ENCODE measurements around the gene TMEM51.

DNA sequence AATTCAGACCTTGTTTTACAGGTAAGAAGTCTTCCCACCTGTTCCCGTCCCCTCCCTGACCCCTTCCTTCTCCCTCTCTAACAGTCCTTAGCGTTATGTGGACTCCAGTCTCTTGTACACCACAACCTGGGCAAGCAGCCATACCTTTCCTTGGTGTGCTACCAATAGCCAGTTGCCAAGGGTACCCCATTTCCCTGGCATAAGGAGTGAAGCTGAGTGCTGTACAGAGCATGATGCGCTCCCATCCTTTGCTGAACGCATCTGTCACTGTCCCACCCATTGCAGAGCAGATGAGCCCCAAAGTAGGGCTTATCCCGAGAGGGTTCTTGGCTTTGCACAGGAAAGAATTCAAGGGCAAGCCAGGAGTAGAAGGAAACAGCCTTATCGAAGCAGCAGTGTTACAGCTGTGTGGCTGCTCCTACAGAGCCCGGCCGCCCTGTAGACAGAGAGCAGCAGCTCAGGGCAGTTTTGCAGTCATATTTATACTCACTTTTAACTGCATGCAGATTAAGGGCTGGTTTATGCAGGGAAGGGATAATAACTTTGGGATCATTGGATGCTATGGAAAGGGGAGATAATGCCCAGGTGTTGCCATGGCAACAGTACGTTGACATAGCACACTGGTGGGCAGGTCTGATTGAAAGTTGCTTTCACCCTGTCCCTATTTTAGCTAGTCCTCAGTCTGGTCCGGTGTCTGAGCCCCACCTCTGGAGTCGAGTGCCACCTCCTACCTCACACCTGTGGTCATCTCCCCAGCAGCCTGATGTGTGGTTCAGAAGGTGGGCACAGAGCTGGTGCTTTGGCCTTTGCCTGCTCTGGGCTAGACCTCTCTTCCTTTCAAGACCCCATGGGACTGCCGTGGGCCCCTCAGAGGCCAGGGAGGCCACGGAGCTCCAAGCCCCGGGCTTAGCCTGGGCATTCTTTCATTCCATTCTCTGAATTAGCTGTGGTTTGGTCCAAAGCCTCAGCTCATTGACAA lies 98.6 kb downstream of the TMEM51 start:
- TF ChIP-seq, protein P1, sequence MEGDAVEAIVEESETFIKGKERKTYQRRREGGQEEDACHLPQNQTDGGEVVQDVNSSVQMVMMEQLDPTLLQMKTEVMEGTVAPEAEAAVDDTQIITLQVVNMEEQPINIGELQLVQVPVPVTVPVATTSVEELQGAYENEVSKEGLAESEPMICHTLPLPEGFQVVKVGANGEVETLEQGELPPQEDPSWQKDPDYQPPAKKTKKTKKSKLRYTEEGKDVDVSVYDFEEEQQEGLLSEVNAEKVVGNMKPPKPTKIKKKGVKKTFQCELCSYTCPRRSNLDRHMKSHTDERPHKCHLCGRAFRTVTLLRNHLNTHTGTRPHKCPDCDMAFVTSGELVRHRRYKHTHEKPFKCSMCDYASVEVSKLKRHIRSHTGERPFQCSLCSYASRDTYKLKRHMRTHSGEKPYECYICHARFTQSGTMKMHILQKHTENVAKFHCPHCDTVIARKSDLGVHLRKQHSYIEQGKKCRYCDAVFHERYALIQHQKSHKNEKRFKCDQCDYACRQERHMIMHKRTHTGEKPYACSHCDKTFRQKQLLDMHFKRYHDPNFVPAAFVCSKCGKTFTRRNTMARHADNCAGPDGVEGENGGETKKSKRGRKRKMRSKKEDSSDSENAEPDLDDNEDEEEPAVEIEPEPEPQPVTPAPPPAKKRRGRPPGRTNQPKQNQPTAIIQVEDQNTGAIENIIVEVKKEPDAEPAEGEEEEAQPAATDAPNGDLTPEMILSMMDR (IDR thresholded peaks at IDR 0.05), result no peak
- TF ChIP-seq POLR2AphosphoS5 (IDR thresholded peaks at IDR 0.05) (no peak), POLR2A (IDR thresholded peaks at IDR 0.05) (no peak)
